K562 (cell line): ENCODE results near the gene PLPP4. TPM values are rescaled to one million over a fixed set of nuclear protein-coding genes. Genes with fewer than 3 reads are reported as not detected.
A peak's percentile ranks its signal among the peaks of the same experiment; 100 is the strongest.

Experiments
- ATAC-seq: fragments of 200-7000 bp; cut with Tn5 transposase; 3 replicates; pipeline ENCODE4 v1.9.1; 2020; ENCODE audit warnings: moderate library complexity
- BruUV-seq: library from RNA; stranded (reverse); fragments of 400-500 nt; replicated peaks from 2 replicates; lab custom pipeline; 2021; lab: Mats Ljungman, UMichigan
- CTCF ChIA-PET: fragments of 300-600 bp; formaldehyde crosslinking; extraction: SDS; loops from one replicate; lab custom pipeline; 2021; ENCODE audit warnings: low intra/inter-chr PET ratio; lab: Yijun Ruan, JAX
- POLR2A ChIA-PET: fragments of 300-600, 350-650 bp; sonication (Branson Sonifier 250); formaldehyde crosslinking; extraction: SDS; loops from one replicate; lab custom pipeline; 2021; ENCODE audit warnings: antibody characterized with exemption, inconsistent platforms; lab: Yijun Ruan, JAX
- DNase-seq, 4 experiments: peaks; one replicate each; pipeline versions ENCODE4 v3.0.0 to v3.0.0-alpha.2; 2011 to 2018; ENCODE audit warnings: low spot score in 3 of 4, mixed read lengths in 3 of 4; ENCODE audit errors: extremely low read depth in 1 of 4
- FAIRE-seq: peaks from 2 replicates; lab custom pipeline; 2011; peaks lifted over from hg19 to GRCh38; lab: Jason Lieb, UNC
- H2AFZ ChIP-seq: 2 replicates; pipeline ENCODE4 v1.6.0; 2011; ENCODE audit warnings: low read depth, low read length, control low read depth, inconsistent platforms
- H3K27ac ChIP-seq: fragments of 200-600 bp; 3 replicates; pipeline ENCODE4 v1.8.0; 2011; ENCODE audit warnings: low read depth, mild to moderate bottlenecking, control low read depth, inconsistent platforms, low read length, moderate library complexity, mixed read lengths; ENCODE audit errors: extremely low read depth
- H3K27me3 ChIP-seq, 2 experiments: fragments of 300-600 bp in 1 of 2; 2 replicates in 1 of 2; 3 replicates in 1 of 2; pipeline versions ENCODE4 v1.6.0 to v1.8.0; 2011; ENCODE audit warnings: inconsistent platforms in 2 of 2, low read length in 2 of 2, mild to moderate bottlenecking in 1 of 2, mixed read lengths in 1 of 2, moderate library complexity in 1 of 2; ENCODE audit not compliant: control insufficient read depth in 2 of 2, insufficient read depth in 2 of 2
- H3K36me3 ChIP-seq: fragments of 300-600 bp; 3 replicates; pipeline ENCODE4 v1.8.0; 2011; ENCODE audit warnings: mild to moderate bottlenecking, low read length, inconsistent platforms; ENCODE audit not compliant: control insufficient read depth, insufficient read depth
- H3K4me1 ChIP-seq, 2 experiments: fragments of 200-600 bp in 1 of 2; replicated peaks in 1 of 2; 2 replicates in 1 of 2; 3 replicates in 1 of 2; pipeline versions ENCODE4 v1.5.1 to v1.8.0; 2011; ENCODE audit warnings: inconsistent platforms in 2 of 2, low read length in 2 of 2, mild to moderate bottlenecking in 1 of 2, mixed read lengths in 1 of 2, moderate library complexity in 1 of 2; ENCODE audit not compliant: control insufficient read depth in 2 of 2, insufficient read depth in 2 of 2
- H3K4me2 ChIP-seq: 2 replicates; pipeline ENCODE4 v1.6.1; 2011; ENCODE audit warnings: low read length, control low read depth, inconsistent platforms, mixed read lengths; ENCODE audit not compliant: insufficient read depth
- H3K4me3 ChIP-seq: fragments of 200-600 bp; sonication (generic), shearing (Covaris generic); 2 replicates; pipeline ENCODE4 v1.5.1; 2016; ENCODE audit warnings: control low read depth, inconsistent platforms
- H3K79me2 ChIP-seq: fragments of 200-600 bp; 3 replicates; pipeline ENCODE4 v1.8.0; 2011; ENCODE audit warnings: low read length, inconsistent platforms; ENCODE audit not compliant: control insufficient read depth, insufficient read depth
- H3K9ac ChIP-seq, 2 experiments: 2 replicates each; pipeline versions ENCODE4 v1.6.0 to v1.6.1; 2011; ENCODE audit warnings: low read depth in 2 of 2, low read length in 2 of 2, control low read depth in 1 of 2, inconsistent platforms in 1 of 2, mild to moderate bottlenecking in 1 of 2, mixed read lengths in 1 of 2; ENCODE audit not compliant: insufficient read depth in 1 of 2
- H3K9me1 ChIP-seq: one replicate; pipeline ENCODE4 v1.6.0; 2011; ENCODE audit warnings: inconsistent platforms, mild to moderate bottlenecking, low read length, moderate library complexity; ENCODE audit not compliant: control insufficient read depth, insufficient read depth
- H3K9me3 ChIP-seq: replicated peaks from 2 replicates; pipeline ENCODE4 v1.5.1; 2011; ENCODE audit warnings: low read depth, low read length, inconsistent platforms; ENCODE audit not compliant: control insufficient read depth, insufficient read depth
- H4K20me1 ChIP-seq: replicated peaks from 2 replicates; pipeline ENCODE4 v1.6.1; 2011; ENCODE audit warnings: low read length, inconsistent platforms, mixed read lengths; ENCODE audit not compliant: control insufficient read depth, insufficient read depth
- CSDE1 ChIP-seq, 2 experiments: fragments of 450-650 bp; IDR thresholded peaks; 2 replicates each; pipeline ENCODE4 v1.6.1; 2016; ENCODE audit warnings: mild to moderate bottlenecking in 1 of 2
- ELF4 ChIP-seq: fragments of 450-650 bp; formaldehyde crosslinking; IDR thresholded peaks from 2 replicates; pipeline ENCODE4 v1.4.0; 2022; ENCODE audit warnings: missing genetic modification characterization
- NFATC3 ChIP-seq: fragments of 450-650 bp; IDR thresholded peaks from 2 replicates; pipeline ENCODE4 v1.6.1; 2017; ENCODE audit warnings: mild to moderate bottlenecking
- RBM25 ChIP-seq: fragments of 200-400 bp; formaldehyde crosslinking; IDR thresholded peaks from 2 replicates; pipeline ENCODE4 v1.6.1; 2018; ENCODE audit warnings: low read length, low read depth, moderate library complexity; ENCODE audit not compliant: severe bottlenecking
- ZFP36 ChIP-seq: fragments of 150-350 bp; IDR thresholded peaks from 2 replicates; pipeline ENCODE4 v1.6.1; 2018; ENCODE audit warnings: low read length, low read depth; ENCODE audit not compliant: partially characterized antibody
- ZNF639 ChIP-seq, 2 experiments: fragments of 200-800 bp in 1 of 2; sonication (Bioruptor generic) in 1 of 2; sonication (generic) in 1 of 2; formaldehyde crosslinking in 1 of 2; IDR thresholded peaks in 1 of 2; conservative IDR thresholded peaks in 1 of 2; 2 replicates each; pipeline versions ENCODE4 v1.5.0 to v1.6.1; 2016 to 2020; ENCODE audit warnings: missing compliant biosample characterization in 1 of 2, missing genetic modification characterization in 1 of 2, missing genetic modification reagents in 1 of 2
- WGBS: fragments of 100-300 bp; shearing (Covaris generic); methylation state at CpG from one replicate; pipeline ENCODE4 v1.1.6; 2016; ENCODE audit warnings: low coverage, mixed read lengths; ENCODE audit not compliant: insufficient coverage; ENCODE audit errors: missing lambda C conversion rate; 5-methylcytosine and 5-hydroxymethylcytosine counted together
- in situ Hi-C: fragments of 300-500 bp; cut with MboI; formaldehyde crosslinking; loops from 4 replicates; pipeline ENCODE4 v1.15.0; 2018; ENCODE audit warnings: inconsistent platforms, mixed read lengths
- intact Hi-C: fragments of 100-400 bp; cut with micrococcal nuclease; formaldehyde crosslinking; loops from 2 replicates; pipeline ENCODE4 v1.14.2; 2022
- polyA plus RNA-seq, 8 experiments: library from polyadenylated mRNA; depleted of rRNA in 4 of 8; stranded (reverse) in 5 of 8; unstranded in 3 of 8; fragments of >200 nt; fragmentation: Nextera tagmentation in 2 of 8; fragmentation: Illumina TruSeq in 1 of 8; extraction: Ambion mirVana in 2 of 8; extraction: Trizol in 1 of 8; gene quantifications; 2 replicates each; pipeline versions ENCODE4 v1.2.1 to v1.2.3, GENCODE V29; 2011 to 2014; ENCODE audit warnings: inconsistent platforms in 1 of 8, missing spikeins in 1 of 8
- total RNA-seq, 7 experiments: library from RNA; depleted of rRNA in 6 of 7; stranded (reverse); fragments of >200 nt in 6 of 7; fragmentation: Illumina TruSeq in 2 of 7; extraction: Trizol in 2 of 7; gene quantifications; 2 replicates each; pipeline versions ENCODE4 v1.2.1 to v1.2.3, GENCODE V29; 2011 to 2021; ENCODE audit warnings: low replicate concordance in 1 of 7

PLPP4 gene
- total and polyA plus RNA-seq, 9 of the 15 experiments (the other 6 are each of a cell fraction or from before 2014, with no cell fraction given): 0.08 TPM; not detected in 8

GRCh38 chr10:120597902-120598301 is 140.9 kb downstream of the PLPP4 start:
- in situ Hi-C loops: no loop called here
- intact Hi-C loops: no loop called here
- DNase-seq (no peak), FAIRE-seq (no peak), ATAC-seq (no peak)
- H2AFZ ChIP-seq: no peak overlapping the region
- no peaks in the 10 kb centered on the region for H3K27me3 ChIP-seq
- H3K4me1 ChIP-seq: no peaks in the 10 kb centered on the region
- H3K9me3 ChIP-seq: no peaks in the 10 kb centered on the region
- H3K27ac ChIP-seq: no peak overlapping the region
- no peaks in the 10 kb centered on the region for H4K20me1 ChIP-seq
- no peaks in the 10 kb centered on the region for H3K36me3 ChIP-seq
- BruUV-seq: no TSS peak
- WGBS: 0% methylated on average over 3 of the region's 3 CpGs
- POLR2A ChIA-PET: no interaction called here
- H3K4me2 ChIP-seq: no peak overlapping the region
- CTCF ChIA-PET: no interaction called here
- H3K9me1 ChIP-seq: no peaks in the 10 kb centered on the region
- no peak overlapping the region for H3K4me3 ChIP-seq
- H3K79me2 ChIP-seq: no peaks in the 10 kb centered on the region
- no peak for TF ChIP-seq NFATC3
- peak; percentile 54 for TF ChIP-seq RBM25
- no peak for TF ChIP-seq ZNF639 (CRISPR knock-in tag; conservative IDR thresholded peaks at IDR 0.05 in 1 of 2, IDR thresholded peaks at IDR 0.05 in 1 of 2)
- no peak for TF ChIP-seq CSDE1 (IDR thresholded peaks at IDR 0.05)
- TF ChIP-seq ZFP36: peak; percentile 52
- no peak for TF ChIP-seq ELF4 (CRISPR knock-in tag)
- H3K9ac ChIP-seq: no peak overlapping the region
